ENCODE measurements around the gene KIAA0586.
"Not testable (repeated sequence)": the region's sequence is repeated elsewhere in the genome, so short reads cannot be mapped to it uniquely, and the experiment has no call there.

KIAA0586 gene

DNA sequence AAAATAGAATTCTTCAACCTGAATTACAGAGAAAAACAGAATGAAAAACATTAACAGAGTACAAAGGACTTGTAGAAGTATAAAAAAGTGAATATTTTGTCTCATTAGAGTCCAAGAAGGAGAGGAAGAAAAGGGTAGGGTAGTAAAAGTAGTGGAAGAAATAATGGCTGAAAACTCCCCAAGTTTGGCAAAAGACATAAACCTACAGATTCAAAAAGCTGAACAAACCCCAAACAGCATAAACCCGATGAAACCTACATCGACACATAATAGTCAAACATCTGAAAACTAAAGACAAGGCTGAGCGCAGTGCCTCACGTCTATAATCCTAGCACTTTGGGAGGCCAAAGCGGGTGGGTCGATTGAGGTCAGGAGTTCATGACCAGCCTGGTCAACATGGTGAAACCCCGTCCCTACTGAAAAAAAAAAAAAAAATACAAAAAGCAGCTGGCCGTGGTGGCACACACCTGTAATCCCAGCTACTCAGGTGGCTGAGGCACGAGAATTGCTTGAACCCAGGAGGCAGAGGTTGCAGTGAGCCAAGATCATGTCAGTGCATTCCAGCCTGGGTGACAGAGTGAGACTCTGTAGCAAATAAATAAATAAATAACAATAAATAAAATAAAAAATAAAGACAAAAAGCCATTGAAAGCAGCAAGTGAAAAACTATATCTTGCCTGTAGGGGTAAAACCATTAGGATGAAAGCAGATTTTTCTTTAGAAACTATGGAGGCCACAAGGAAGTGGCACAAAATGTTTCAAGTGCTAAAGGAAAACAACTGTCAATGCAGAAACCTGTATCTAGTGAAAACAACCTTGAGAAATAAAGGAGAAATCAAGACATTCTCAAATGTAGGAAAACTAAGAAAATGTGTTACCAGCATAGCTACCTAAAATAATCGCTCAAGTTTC is 11.6 kb upstream of the KIAA0586 start:
- no peak for TF ChIP-seq TOX (CRISPR knock-in tag; IDR thresholded peaks at IDR 0.05; ENCODE audit: borderline replicate concordance)
- no peak for TF ChIP-seq ZNF70 (CRISPR knock-in tag; IDR thresholded peaks at IDR 0.05)
- TF ChIP-seq GLIS3 (CRISPR knock-in tag; IDR thresholded peaks at IDR 0.05), result no peak
- no peak for TF ChIP-seq RARB (CRISPR knock-in tag; IDR thresholded peaks at IDR 0.05)
- TF ChIP-seq POU6F1 (CRISPR knock-in tag; IDR thresholded peaks at IDR 0.05; ENCODE audit: borderline replicate concordance, low read depth), result no peak
- no peak for TF ChIP-seq ARNTL (CRISPR knock-in tag; IDR thresholded peaks at IDR 0.05; ENCODE audit: borderline replicate concordance, low read depth)
- no peak for TF ChIP-seq TCF4 (CRISPR knock-in tag; IDR thresholded peaks at IDR 0.05; ENCODE audit: borderline replicate concordance)
- TF ChIP-seq CSDC2 (CRISPR knock-in tag; IDR thresholded peaks at IDR 0.05), result no peak
- no peak for TF ChIP-seq ZNF8 (CRISPR knock-in tag; IDR thresholded peaks at IDR 0.05)
- TF ChIP-seq ZNF565 (CRISPR knock-in tag; conservative IDR thresholded peaks at IDR 0.05; ENCODE audit: low read depth), result no peak
- no peak for TF ChIP-seq BACH2 (CRISPR knock-in tag; IDR thresholded peaks at IDR 0.05; ENCODE audit: borderline replicate concordance)
- TF ChIP-seq ZFP30 (CRISPR knock-in tag; IDR thresholded peaks at IDR 0.05), result no peak
- no peak for TF ChIP-seq OSR1 (CRISPR knock-in tag; IDR thresholded peaks at IDR 0.05)
- TF ChIP-seq, protein P1, sequence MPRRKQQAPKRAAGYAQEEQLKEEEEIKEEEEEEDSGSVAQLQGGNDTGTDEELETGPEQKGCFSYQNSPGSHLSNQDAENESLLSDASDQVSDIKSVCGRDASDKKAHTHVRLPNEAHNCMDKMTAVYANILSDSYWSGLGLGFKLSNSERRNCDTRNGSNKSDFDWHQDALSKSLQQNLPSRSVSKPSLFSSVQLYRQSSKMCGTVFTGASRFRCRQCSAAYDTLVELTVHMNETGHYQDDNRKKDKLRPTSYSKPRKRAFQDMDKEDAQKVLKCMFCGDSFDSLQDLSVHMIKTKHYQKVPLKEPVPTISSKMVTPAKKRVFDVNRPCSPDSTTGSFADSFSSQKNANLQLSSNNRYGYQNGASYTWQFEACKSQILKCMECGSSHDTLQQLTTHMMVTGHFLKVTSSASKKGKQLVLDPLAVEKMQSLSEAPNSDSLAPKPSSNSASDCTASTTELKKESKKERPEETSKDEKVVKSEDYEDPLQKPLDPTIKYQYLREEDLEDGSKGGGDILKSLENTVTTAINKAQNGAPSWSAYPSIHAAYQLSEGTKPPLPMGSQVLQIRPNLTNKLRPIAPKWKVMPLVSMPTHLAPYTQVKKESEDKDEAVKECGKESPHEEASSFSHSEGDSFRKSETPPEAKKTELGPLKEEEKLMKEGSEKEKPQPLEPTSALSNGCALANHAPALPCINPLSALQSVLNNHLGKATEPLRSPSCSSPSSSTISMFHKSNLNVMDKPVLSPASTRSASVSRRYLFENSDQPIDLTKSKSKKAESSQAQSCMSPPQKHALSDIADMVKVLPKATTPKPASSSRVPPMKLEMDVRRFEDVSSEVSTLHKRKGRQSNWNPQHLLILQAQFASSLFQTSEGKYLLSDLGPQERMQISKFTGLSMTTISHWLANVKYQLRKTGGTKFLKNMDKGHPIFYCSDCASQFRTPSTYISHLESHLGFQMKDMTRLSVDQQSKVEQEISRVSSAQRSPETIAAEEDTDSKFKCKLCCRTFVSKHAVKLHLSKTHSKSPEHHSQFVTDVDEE (CRISPR knock-in tag; IDR thresholded peaks at IDR 0.05), result no peak
- TF ChIP-seq ZC3H10 (CRISPR knock-in tag; IDR thresholded peaks at IDR 0.05), result no peak
- no peak for TF ChIP-seq SNAI2 (CRISPR knock-in tag; IDR thresholded peaks at IDR 0.05)
- no peak for TF ChIP-seq CREB5 (CRISPR knock-in tag; IDR thresholded peaks at IDR 0.05; ENCODE audit: low read depth)
- TF ChIP-seq, protein P2, sequence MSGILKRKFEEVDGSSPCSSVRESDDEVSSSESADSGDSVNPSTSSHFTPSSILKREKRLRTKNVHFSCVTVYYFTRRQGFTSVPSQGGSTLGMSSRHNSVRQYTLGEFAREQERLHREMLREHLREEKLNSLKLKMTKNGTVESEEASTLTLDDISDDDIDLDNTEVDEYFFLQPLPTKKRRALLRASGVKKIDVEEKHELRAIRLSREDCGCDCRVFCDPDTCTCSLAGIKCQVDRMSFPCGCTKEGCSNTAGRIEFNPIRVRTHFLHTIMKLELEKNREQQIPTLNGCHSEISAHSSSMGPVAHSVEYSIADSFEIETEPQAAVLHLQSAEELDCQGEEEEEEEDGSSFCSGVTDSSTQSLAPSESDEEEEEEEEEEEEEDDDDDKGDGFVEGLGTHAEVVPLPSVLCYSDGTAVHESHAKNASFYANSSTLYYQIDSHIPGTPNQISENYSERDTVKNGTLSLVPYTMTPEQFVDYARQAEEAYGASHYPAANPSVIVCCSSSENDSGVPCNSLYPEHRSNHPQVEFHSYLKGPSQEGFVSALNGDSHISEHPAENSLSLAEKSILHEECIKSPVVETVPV (CRISPR knock-in tag; IDR thresholded peaks at IDR 0.05), result no peak
- TF ChIP-seq PPARA (CRISPR knock-in tag; IDR thresholded peaks at IDR 0.05; ENCODE audit: borderline replicate concordance), result no peak
- ATAC-seq, result no peak

GRCh38 chr14:58416934-58417333 is 10.6 kb upstream of the KIAA0586 start:
- not testable (repeated sequence) for ATAC-seq

- peak; percentile 46; the same call in 1 of the 2 replicates for TF ChIP-seq TCF4 (CRISPR knock-in tag; IDR thresholded peaks at IDR 0.05; ENCODE audit: borderline replicate concordance)
- no peak for TF ChIP-seq ZC3H10 (CRISPR knock-in tag; IDR thresholded peaks at IDR 0.05)
- no peak for TF ChIP-seq RARB (CRISPR knock-in tag; IDR thresholded peaks at IDR 0.05)
- no peak for TF ChIP-seq BACH2 (CRISPR knock-in tag; IDR thresholded peaks at IDR 0.05; ENCODE audit: borderline replicate concordance)
- no peak for TF ChIP-seq TOX (CRISPR knock-in tag; IDR thresholded peaks at IDR 0.05; ENCODE audit: borderline replicate concordance)
- TF ChIP-seq POU6F1 (CRISPR knock-in tag; IDR thresholded peaks at IDR 0.05; ENCODE audit: borderline replicate concordance, low read depth), result no peak
- TF ChIP-seq ESRRG (CRISPR knock-in tag; IDR thresholded peaks at IDR 0.05), result no peak
- TF ChIP-seq, protein P2 (CRISPR knock-in tag; IDR thresholded peaks at IDR 0.05), result no peak
- ATAC-seq, result peak; percentile 74
Measured at GRCh38 chr14:58426670-58427280, 744 bp upstream of the KIAA0586 start.

All from SK-N-SH treated with all-trans-retinoic acid at 6 μM for 48 hours (cell line).